GM23338 (cell line): ENCODE data around the gene SST. TPM values are rescaled to one million over a fixed set of nuclear protein-coding genes. Genes with fewer than 3 reads are reported as not detected.

Experiments
- ATAC-seq: fragments of 200-7000 bp; cut with Tn5 transposase; 3 replicates; pipeline ENCODE4 v1.9.1; 2020
- DNase-seq: peaks from one replicate; pipeline ENCODE4 v3.0.0-alpha.2; 2015; ENCODE audit warnings: low spot score
- H2AFZ ChIP-seq: fragments of 200-600 bp; sonication (generic); 2 replicates; pipeline ENCODE4 v1.8.0; 2016; ENCODE audit warnings: antibody characterized with exemption, mild to moderate bottlenecking, moderate library complexity
- H3F3A ChIP-seq: fragments of 200-600 bp; sonication (generic); replicated peaks from 2 replicates; pipeline ENCODE4 v1.8.0; 2017; ENCODE audit warnings: antibody characterized with exemption, mixed run types, low read depth
- H3K27ac ChIP-seq: fragments of 200-600 bp; sonication (generic); 2 replicates; pipeline ENCODE4 v1.6.1; 2016; ENCODE audit warnings: low read depth
- H3K27me3 ChIP-seq: fragments of 200-600 bp; sonication (generic); 2 replicates; pipeline ENCODE4 v1.8.0; 2016; ENCODE audit warnings: mild to moderate bottlenecking, mixed run types, moderate library complexity; ENCODE audit not compliant: insufficient read depth
- H3K36me3 ChIP-seq: fragments of 200-600 bp; sonication (generic); 2 replicates; pipeline ENCODE4 v1.8.0; 2016; ENCODE audit warnings: mild to moderate bottlenecking; ENCODE audit not compliant: insufficient read depth
- H3K4me1 ChIP-seq: fragments of 200-600 bp; sonication (generic); 2 replicates; pipeline ENCODE4 v1.8.0; 2016; ENCODE audit warnings: mild to moderate bottlenecking, moderate library complexity; ENCODE audit not compliant: insufficient read depth
- H3K4me2 ChIP-seq: fragments of 200-600 bp; sonication (generic); 2 replicates; pipeline ENCODE4 v1.7.1; 2017; ENCODE audit warnings: mixed run types
- H3K4me3 ChIP-seq: fragments of 200-600 bp; sonication (generic); 2 replicates; pipeline ENCODE4 v1.6.1; 2016; ENCODE audit warnings: mixed run types
- H3K79me2 ChIP-seq: fragments of 200-600 bp; sonication (generic); replicated peaks from 2 replicates; pipeline ENCODE4 v1.8.0; 2017; ENCODE audit warnings: mild to moderate bottlenecking; ENCODE audit not compliant: insufficient read depth
- H3K9me2 ChIP-seq: fragments of 200-600 bp; sonication (generic); 2 replicates; pipeline ENCODE4 v1.8.0; 2017; ENCODE audit not compliant: insufficient read depth
- H4K20me1 ChIP-seq: fragments of 200-600 bp; sonication (generic); replicated peaks from 2 replicates; pipeline ENCODE4 v1.8.0; 2017; ENCODE audit warnings: mild to moderate bottlenecking; ENCODE audit not compliant: insufficient read depth
- H3K27ac Mint-ChIP-seq: 2 replicates; pipeline ENCODE4 v1.8.0; 2020; ENCODE audit warnings: inconsistent platforms, mild to moderate bottlenecking, moderate library complexity, mixed read lengths
- H3K27me3 Mint-ChIP-seq: 3 replicates; pipeline ENCODE4 v1.8.0; 2022; ENCODE audit warnings: low read depth, mild to moderate bottlenecking, moderate library complexity, mixed read lengths, inconsistent platforms; ENCODE audit not compliant: insufficient read depth, poor library complexity
- H3K36me3 Mint-ChIP-seq: 3 replicates; pipeline ENCODE4 v1.8.0; 2021; ENCODE audit warnings: low read depth, mild to moderate bottlenecking, inconsistent platforms, moderate library complexity, mixed read lengths
- H3K4me1 Mint-ChIP-seq: 3 replicates; pipeline ENCODE4 v1.8.0; 2020; ENCODE audit warnings: mild to moderate bottlenecking, inconsistent platforms, mixed read lengths
- H3K4me3 Mint-ChIP-seq: 3 replicates; pipeline ENCODE4 v1.8.0; 2021; ENCODE audit warnings: moderate library complexity, mild to moderate bottlenecking, inconsistent platforms, mixed read lengths
- H3K9me3 Mint-ChIP-seq: 3 replicates; pipeline ENCODE4 v1.8.0; 2020; ENCODE audit warnings: moderate library complexity, mild to moderate bottlenecking, inconsistent platforms, mixed read lengths
- EZH2phosphoT487 ChIP-seq: fragments of 200-600 bp; sonication (generic); IDR thresholded peaks from one replicate; pipeline ENCODE4 v1.8.1; 2018; ENCODE audit warnings: antibody characterized with exemption; ENCODE audit not compliant: unreplicated experiment
- NANOG ChIP-seq: IDR thresholded peaks from 2 replicates; pipeline ENCODE4 v1.6.1; 2016; ENCODE audit warnings: antibody characterized with exemption, borderline replicate concordance
- POLR2AphosphoS5 ChIP-seq: IDR thresholded peaks from 2 replicates; pipeline ENCODE4 v1.6.1; 2016; ENCODE audit warnings: antibody characterized with exemption, low read depth
- STAT1 ChIP-seq: IDR thresholded peaks from one replicate; pipeline ENCODE4 v1.6.1; 2016; ENCODE audit warnings: antibody characterized with exemption; ENCODE audit not compliant: unreplicated experiment
- ZNF114 ChIP-seq: fragments of 250-450 bp; sonication (Bioruptor Pico); IDR thresholded peaks from 2 replicates; pipeline ENCODE4 v1.5.0; 2020; ENCODE audit warnings: mild to moderate bottlenecking, moderate library complexity
- polyA plus RNA-seq: library from polyadenylated mRNA; unstranded; fragments of >200 nt; fragmentation: Nextera tagmentation; extraction: Ambion mirVana; gene quantifications from 2 replicates; pipeline ENCODE4 v1.2.1, GENCODE V29; 2016
- total RNA-seq: library from RNA; depleted of rRNA; stranded (reverse); fragments of >200 nt; shearing (Covaris generic); gene quantifications from 2 replicates; pipeline ENCODE4 v1.2.3, GENCODE V29; 2014
- TF ChIP-seq, protein P1 (sequence below), 2 experiments: fragments of 200-600 bp in 1 of 2; sonication (generic) in 1 of 2; conservative IDR thresholded peaks; 2 replicates each; pipeline versions ENCODE4 v1.5.1 to v1.6.1; 2016 to 2017; ENCODE audit warnings: antibody characterized with exemption in 2 of 2, low read depth in 2 of 2, mild to moderate bottlenecking in 2 of 2, moderate library complexity in 1 of 2
- TF ChIP-seq, protein P2 (sequence below): fragments of 250-450 bp; sonication (Bioruptor Pico); IDR thresholded peaks from 2 replicates; pipeline ENCODE4 v1.5.0; 2020; ENCODE audit warnings: mild to moderate bottlenecking, moderate library complexity

The SST gene
- total and polyA plus RNA-seq, 2 experiments from 2014 or later, result 3.9 TPM; not detected in 1

DNA sequence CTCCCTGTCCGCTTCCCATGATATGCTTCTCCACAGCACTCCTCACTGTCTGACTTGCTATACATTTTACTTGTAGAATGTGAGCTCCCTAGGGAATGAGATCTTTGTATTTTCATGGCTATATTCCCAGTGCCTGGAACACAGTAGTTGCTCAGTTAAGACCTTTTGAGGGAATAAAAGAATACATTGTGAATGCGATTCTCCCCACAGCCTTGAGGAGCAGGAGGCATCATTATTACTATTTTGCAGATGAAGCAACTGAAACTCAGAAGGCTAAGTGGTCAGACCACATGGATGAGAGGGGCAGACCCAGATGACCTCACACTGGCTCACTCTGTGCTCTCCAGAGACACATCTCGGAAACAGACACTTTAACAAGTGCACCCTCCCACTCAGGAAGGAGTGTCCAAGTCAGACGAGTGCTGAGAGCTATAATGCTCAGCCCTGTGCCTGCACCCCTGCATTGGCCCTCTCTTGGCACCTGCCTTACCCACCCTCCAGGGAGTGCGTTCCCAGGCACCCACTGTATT lies 46.8 kb downstream of the SST start:
- Histone ChIP-seq H3F3A (no peaks in the 10 kb centered on the region), H3K79me2 (no peaks in the 10 kb centered on the region), H3K4me3 (no peak overlapping the region), H3K36me3 (no peaks in the 10 kb centered on the region), H3K4me2 (no peak overlapping the region), H4K20me1 (no peaks in the 10 kb centered on the region), H2AFZ (no peak overlapping the region), H3K4me1 (peaks cover 28% of the 10 kb centered on the region), H3K9me2 (peaks cover 7% of the 10 kb centered on the region), H3K27me3 (peaks cover 35% of the 10 kb centered on the region), H3K27ac (no peak overlapping the region)
- H3K36me3 Mint-ChIP-seq, result no peaks in the 10 kb centered on the region
- peaks cover 40% of the 10 kb centered on the region for H3K4me1 Mint-ChIP-seq
- H3K9me3 Mint-ChIP-seq, result no peaks in the 10 kb centered on the region
- H3K27me3 Mint-ChIP-seq, result peaks cover 49% of the 10 kb centered on the region
- no peak overlapping the region for H3K4me3 Mint-ChIP-seq
- TF ChIP-seq, protein P1, sequence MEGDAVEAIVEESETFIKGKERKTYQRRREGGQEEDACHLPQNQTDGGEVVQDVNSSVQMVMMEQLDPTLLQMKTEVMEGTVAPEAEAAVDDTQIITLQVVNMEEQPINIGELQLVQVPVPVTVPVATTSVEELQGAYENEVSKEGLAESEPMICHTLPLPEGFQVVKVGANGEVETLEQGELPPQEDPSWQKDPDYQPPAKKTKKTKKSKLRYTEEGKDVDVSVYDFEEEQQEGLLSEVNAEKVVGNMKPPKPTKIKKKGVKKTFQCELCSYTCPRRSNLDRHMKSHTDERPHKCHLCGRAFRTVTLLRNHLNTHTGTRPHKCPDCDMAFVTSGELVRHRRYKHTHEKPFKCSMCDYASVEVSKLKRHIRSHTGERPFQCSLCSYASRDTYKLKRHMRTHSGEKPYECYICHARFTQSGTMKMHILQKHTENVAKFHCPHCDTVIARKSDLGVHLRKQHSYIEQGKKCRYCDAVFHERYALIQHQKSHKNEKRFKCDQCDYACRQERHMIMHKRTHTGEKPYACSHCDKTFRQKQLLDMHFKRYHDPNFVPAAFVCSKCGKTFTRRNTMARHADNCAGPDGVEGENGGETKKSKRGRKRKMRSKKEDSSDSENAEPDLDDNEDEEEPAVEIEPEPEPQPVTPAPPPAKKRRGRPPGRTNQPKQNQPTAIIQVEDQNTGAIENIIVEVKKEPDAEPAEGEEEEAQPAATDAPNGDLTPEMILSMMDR (conservative IDR thresholded peaks at IDR 0.05; ENCODE audit: low read depth in 2 of 2), result no peak
- TF ChIP-seq POLR2AphosphoS5, result no peak
- no peak for TF ChIP-seq NANOG
- no peak for TF ChIP-seq STAT1
- TF ChIP-seq, protein P2, sequence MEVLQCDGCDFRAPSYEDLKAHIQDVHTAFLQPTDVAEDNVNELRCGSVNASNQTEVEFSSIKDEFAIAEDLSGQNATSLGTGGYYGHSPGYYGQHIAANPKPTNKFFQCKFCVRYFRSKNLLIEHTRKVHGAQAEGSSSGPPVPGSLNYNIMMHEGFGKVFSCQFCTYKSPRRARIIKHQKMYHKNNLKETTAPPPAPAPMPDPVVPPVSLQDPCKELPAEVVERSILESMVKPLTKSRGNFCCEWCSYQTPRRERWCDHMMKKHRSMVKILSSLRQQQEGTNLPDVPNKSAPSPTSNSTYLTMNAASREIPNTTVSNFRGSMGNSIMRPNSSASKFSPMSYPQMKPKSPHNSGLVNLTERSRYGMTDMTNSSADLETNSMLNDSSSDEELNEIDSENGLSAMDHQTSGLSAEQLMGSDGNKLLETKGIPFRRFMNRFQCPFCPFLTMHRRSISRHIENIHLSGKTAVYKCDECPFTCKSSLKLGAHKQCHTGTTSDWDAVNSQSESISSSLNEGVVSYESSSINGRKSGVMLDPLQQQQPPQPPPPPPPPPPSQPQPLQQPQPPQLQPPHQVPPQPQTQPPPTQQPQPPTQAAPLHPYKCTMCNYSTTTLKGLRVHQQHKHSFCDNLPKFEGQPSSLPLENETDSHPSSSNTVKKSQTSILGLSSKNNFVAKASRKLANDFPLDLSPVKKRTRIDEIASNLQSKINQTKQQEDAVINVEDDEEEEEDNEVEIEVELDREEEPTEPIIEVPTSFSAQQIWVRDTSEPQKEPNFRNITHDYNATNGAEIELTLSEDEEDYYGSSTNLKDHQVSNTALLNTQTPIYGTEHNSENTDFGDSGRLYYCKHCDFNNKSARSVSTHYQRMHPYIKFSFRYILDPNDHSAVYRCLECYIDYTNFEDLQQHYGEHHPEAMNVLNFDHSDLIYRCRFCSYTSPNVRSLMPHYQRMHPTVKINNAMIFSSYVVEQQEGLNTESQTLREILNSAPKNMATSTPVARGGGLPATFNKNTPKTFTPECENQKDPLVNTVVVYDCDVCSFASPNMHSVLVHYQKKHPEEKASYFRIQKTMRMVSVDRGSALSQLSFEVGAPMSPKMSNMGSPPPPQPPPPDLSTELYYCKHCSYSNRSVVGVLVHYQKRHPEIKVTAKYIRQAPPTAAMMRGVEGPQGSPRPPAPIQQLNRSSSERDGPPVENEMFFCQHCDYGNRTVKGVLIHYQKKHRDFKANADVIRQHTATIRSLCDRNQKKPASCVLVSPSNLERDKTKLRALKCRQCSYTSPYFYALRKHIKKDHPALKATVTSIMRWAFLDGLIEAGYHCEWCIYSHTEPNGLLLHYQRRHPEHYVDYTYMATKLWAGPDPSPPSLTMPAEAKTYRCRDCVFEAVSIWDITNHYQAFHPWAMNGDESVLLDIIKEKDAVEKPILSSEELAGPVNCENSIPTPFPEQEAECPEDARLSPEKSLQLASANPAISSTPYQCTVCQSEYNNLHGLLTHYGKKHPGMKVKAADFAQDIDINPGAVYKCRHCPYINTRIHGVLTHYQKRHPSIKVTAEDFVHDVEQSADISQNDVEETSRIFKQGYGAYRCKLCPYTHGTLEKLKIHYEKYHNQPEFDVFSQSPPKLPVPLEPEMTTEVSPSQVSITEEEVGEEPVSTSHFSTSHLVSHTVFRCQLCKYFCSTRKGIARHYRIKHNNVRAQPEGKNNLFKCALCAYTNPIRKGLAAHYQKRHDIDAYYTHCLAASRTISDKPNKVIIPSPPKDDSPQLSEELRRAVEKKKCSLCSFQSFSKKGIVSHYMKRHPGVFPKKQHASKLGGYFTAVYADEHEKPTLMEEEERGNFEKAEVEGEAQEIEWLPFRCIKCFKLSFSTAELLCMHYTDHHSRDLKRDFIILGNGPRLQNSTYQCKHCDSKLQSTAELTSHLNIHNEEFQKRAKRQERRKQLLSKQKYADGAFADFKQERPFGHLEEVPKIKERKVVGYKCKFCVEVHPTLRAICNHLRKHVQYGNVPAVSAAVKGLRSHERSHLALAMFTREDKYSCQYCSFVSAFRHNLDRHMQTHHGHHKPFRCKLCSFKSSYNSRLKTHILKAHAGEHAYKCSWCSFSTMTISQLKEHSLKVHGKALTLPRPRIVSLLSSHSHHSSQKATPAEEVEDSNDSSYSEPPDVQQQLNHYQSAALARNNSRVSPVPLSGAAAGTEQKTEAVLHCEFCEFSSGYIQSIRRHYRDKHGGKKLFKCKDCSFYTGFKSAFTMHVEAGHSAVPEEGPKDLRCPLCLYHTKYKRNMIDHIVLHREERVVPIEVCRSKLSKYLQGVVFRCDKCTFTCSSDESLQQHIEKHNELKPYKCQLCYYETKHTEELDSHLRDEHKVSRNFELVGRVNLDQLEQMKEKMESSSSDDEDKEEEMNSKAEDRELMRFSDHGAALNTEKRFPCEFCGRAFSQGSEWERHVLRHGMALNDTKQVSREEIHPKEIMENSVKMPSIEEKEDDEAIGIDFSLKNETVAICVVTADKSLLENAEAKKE, result no peak
- TF ChIP-seq EZH2phosphoT487, result no peak
- TF ChIP-seq ZNF114 (CRISPR knock-in tag), result no peak
- DNase-seq (no peak), ATAC-seq (no peak)
- H3K27ac Mint-ChIP-seq, result no peak overlapping the region
